Kidney (tissue), 14 donors: ENCODE data around the gene JOSD2. TPM values are rescaled to one million over a fixed set of nuclear protein-coding genes. Genes with fewer than 3 reads are reported as not detected.

ENCODE experiments used
- DNase-seq, 5 donors: peaks; one replicate each; pipeline ENCODE4 v3.0.0-alpha.2; 2013 to 2020
- FAIRE-seq: peaks from 2 replicates; lab custom pipeline; 2012; peaks lifted over from hg19 to GRCh38; lab: Jason Lieb, UNC
- H3K27ac ChIP-seq, 2 donors: one replicate each; pipeline ENCODE4 v1.7.0; 2013; ENCODE audit warnings: low read depth in 2 of 2, low read length in 2 of 2, inconsistent platforms in 1 of 2
- H3K27me3 ChIP-seq: one replicate; pipeline ENCODE4 v1.7.1; 2013; ENCODE audit warnings: low read length, inconsistent platforms; ENCODE audit not compliant: control insufficient read depth, insufficient read depth
- H3K36me3 ChIP-seq, 3 donors: one replicate each; pipeline versions ENCODE4 v1.7.0 to v1.7.1; 2013; ENCODE audit warnings: low read length in 3 of 3, control low read depth in 1 of 3, inconsistent platforms in 1 of 3; ENCODE audit not compliant: insufficient read depth in 3 of 3, control insufficient read depth in 2 of 3
- H3K4me1 ChIP-seq, 3 donors: one replicate each; pipeline versions ENCODE4 v1.7.0 to v1.7.1; 2013; ENCODE audit warnings: low read length in 3 of 3, inconsistent platforms in 1 of 3, low read depth in 1 of 3; ENCODE audit not compliant: control insufficient read depth in 2 of 3, insufficient read depth in 2 of 3
- H3K4me3 ChIP-seq, 3 donors: one replicate each; pipeline versions ENCODE4 v1.7.0 to v1.8.1; 2013; ENCODE audit warnings: low read length in 3 of 3, control low read depth in 1 of 3, inconsistent platforms in 1 of 3
- H3K9ac ChIP-seq, 3 donors: one replicate each; pipeline versions ENCODE4 v1.7.0 to v1.7.1; 2013; ENCODE audit warnings: low read length in 3 of 3, control low read depth in 1 of 3, inconsistent platforms in 1 of 3
- H3K9me3 ChIP-seq, 3 donors: one replicate each; pipeline versions ENCODE4 v1.7.0 to v1.7.1; 2013; ENCODE audit warnings: low read length in 3 of 3, control low read depth in 1 of 3, inconsistent platforms in 1 of 3; ENCODE audit not compliant: control insufficient read depth in 2 of 3, insufficient read depth in 1 of 3
- CTCF ChIP-seq: IDR thresholded peaks from 3 replicates; pipeline ENCODE4 v1.5.1; 2012; ENCODE audit warnings: mild to moderate bottlenecking, moderate library complexity, borderline replicate concordance; ENCODE audit not compliant: insufficient read depth; ENCODE audit errors: extremely low read depth
- intact Hi-C: fragments of 100-400 bp; cut with DNase I; formaldehyde crosslinking; loops from one replicate; pipeline ENCODE4 v1.11.1; 2022
- polyA plus RNA-seq: library from polyadenylated mRNA; stranded (reverse); fragments of 350-450 nt; fragmentation: Illumina TruSeq; extraction: RNeasy Lipid Tissue Mini Kit (QIAGEN cat#74804); gene quantifications from one replicate; pipeline ENCODE4 v1.2.3, GENCODE V29; 2014; ENCODE audit warnings: low read depth, low replicate concordance; ENCODE audit not compliant: insufficient read depth
- total RNA-seq: library from RNA; stranded (reverse); fragmentation: NEBNext Ultra II Directional; extraction: Animal tissue kit (Norgen Biotek cat#: 25700); gene quantifications from one replicate; pipeline ENCODE4 v1.2.1, GENCODE V29; 2021
- donor health status: control.
- donor health status: control.
- donor health status: control.
- donor health status: control.
- donor health status: control.
- donor health status: DM: yes; HTN: yes; CAD: no.
- donor health status: Normal renal cell carcinoma (clear cell type).

JOSD2 gene
- total and polyA plus RNA-seq, 2 donors from 2014 or later, result 31.7 to 73.7 TPM

- peaks cover 0 to 14% (median 10%) of the 10 kb centered on the region in 3 donors for H3K36me3 ChIP-seq
- DNase-seq (peak in 1 of 5 donors; percentile 52), FAIRE-seq (no peak)
- intact Hi-C loops, result no loop called here
- H3K9me3 ChIP-seq, result no peaks in the 10 kb centered on the region
- peaks cover 0 to 9% (median 0%) of the 10 kb centered on the region in 3 donors for H3K4me1 ChIP-seq
- no peaks in the 10 kb centered on the region for H3K27me3 ChIP-seq
- H3K9ac ChIP-seq, result no peak overlapping the region
- H3K27ac ChIP-seq, result no peak overlapping the region
- no peak for TF ChIP-seq CTCF
- H3K4me3 ChIP-seq, result no peak overlapping the region
These were observed 31.2 kb downstream of the JOSD2 start for GRCh38 chr19:50479761-50480251.

DNA sequence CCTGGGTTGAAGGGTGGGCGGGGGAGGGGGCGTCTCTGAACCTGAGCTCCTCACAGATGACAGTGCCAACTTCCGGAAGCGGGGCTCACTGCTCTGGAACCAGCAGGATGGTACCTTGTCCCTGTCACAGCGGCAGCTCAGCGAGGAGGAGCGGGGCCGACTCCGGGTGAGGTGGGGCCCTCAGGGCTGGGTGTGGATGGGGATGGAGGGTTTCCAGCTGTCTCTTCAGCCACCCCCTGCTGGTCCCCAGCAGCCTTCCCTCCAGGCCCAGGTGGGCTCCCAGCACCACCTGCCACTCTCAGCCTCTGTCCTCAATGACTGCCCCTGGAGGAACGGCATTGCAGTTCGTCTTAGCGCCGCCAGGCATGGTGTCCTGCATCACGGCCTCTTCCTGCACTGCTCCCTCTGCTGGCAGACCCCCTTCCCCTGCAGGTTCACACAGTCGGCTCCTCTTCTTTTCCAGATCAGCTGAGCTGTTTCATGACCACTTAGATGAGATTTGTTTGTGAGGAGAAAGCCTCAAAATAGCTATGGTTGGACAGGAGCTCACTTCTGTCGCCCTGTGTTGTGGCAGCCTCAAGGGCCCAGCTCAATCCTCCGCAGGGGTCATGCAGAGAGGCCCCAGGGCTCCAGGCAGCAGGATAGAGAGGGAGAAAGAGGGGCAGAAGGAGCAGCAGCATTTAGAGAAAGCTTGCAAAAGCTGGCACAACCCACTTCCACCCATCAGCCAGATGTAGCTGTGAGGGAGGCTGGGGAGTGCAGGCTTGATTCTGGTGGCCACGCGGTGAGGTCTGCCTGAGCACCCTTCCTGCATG lies 31.9 kb downstream of the JOSD2 start:
- peak; percentile 0 for TF ChIP-seq CTCF
- Histone ChIP-seq H3K36me3 (peaks cover 0 to 14% (median 10%) of the 10 kb centered on the region in 3 donors), H3K9me3 (no peaks in the 10 kb centered on the region), H3K9ac (no peak overlapping the region), H3K27me3 (no peaks in the 10 kb centered on the region), H3K4me1 (peaks cover 0 to 9% (median 0%) of the 10 kb centered on the region in 3 donors), H3K4me3 (no peak overlapping the region), H3K27ac (no peak overlapping the region)
- DNase-seq, result peak in 1 of 5 donors; percentile 70
- intact Hi-C loops, result no loop called here
- FAIRE-seq, result no peak

DNA sequence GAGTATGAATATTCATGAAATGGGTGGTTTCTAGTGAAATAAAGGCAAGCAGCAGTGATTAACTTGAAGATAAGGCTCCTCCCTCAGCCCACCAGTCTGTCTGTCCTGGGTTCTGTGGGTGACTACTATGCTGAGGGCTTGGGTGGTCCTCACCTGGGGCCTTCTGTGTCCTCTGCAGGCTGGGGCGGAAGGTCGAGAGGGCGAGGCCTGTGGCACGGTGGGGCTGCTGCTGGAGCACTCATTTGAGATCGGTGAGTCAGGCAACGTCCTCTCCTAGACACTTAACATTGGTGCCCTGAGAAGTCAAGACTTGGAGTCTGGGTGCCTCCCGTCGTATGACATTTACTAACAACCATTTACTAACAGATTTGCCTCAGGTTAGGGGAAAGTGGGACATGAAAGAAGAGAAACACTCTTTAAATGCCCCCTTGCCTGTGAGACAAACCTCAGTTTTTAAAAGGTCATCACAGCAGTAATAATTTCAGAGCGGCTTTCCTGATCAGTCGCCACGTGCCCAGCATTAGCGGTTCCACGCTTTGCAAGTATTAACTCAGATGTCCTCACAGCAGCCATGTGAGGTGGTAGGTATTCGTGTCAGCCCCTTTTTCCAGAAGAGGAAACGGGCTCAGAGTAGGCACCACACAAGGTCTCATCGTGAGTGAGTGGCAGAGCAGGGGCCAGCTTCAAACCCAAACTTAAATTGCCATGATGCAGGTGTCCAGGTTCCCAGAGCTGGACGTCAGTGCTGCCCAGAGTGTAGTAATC lies 33.1 kb downstream of the JOSD2 start:
- no peak overlapping the region for H3K27ac ChIP-seq
- intact Hi-C loops, result no loop called here
- TF ChIP-seq CTCF, result no peak
- peak overlapping the region in 2 of 3 donors; percentile 13 to 96 for H3K4me3 ChIP-seq
- no peaks in the 10 kb centered on the region for H3K27me3 ChIP-seq
- no peak for FAIRE-seq
- peaks cover 0 to 14% (median 10%) of the 10 kb centered on the region in 3 donors for H3K36me3 ChIP-seq
- H3K9ac ChIP-seq, result no peak overlapping the region
- no peak for DNase-seq
- H3K9me3 ChIP-seq, result no peaks in the 10 kb centered on the region
- peaks cover 0 to 9% (median 0%) of the 10 kb centered on the region in 3 donors for H3K4me1 ChIP-seq
